Measurements from ENCODE around the gene GSTO2.

Gene GSTO2

DNA sequence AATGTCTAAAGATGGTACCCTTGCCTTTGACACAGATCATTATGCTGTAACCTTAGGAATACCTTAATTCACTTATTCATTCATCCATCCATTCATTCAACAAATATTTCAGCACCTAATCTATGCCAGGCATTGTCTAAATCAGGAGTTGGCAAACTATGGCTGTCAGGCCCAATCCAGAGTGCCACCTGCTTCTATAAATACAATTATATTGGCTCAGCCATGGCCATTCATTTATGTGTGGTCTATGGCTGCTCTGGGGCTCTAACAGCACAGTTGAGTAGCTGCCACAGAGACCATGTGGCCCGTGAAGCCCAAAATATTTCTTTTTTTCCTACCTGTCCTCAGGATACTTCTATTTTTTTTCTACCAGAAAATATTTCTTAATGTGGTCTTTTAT lies 75.2 kb downstream of the GSTO2 start:
- no peak for DNase-seq

DNA sequence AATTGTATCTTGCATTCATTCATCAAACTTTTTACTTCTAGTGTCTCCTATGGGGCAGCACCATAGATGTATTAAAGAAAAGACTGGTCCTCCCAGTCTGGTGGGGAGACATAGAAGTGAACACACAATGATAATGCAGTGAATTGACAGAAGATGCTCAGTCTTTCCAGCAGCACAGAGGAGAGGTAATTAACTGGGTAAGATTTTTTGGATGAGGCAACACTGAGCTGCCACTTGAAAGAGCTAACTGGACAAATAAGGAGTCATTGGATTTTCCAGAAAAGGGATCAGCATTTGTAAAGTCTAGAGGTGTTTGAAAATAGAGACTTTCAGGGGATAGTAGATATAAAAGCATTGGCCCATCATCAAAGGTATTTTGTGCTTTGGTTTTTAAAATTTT lies 76.5 kb downstream of the GSTO2 start:
- DNase-seq, result no peak

DNA sequence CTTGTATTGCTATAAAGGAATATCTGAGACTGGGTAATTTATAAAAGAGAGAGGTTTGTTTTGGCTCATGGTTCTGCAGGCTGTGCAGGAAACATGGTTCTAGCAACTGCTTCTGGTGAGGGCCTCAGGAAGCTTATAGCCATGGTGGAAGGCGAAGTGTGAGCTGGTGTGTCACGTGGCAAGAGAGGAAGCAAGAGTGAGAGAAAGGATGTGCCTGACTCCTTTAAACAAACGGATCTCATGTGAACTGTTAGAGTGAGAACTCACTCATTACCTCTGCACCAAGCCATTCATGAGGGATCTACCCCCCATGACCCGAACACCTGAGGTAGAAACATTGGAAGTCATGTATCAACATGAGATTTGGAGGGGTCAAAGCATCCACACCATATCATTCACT lies 77.0 kb downstream of the GSTO2 start:
- DNase-seq, result no peak

DNA sequence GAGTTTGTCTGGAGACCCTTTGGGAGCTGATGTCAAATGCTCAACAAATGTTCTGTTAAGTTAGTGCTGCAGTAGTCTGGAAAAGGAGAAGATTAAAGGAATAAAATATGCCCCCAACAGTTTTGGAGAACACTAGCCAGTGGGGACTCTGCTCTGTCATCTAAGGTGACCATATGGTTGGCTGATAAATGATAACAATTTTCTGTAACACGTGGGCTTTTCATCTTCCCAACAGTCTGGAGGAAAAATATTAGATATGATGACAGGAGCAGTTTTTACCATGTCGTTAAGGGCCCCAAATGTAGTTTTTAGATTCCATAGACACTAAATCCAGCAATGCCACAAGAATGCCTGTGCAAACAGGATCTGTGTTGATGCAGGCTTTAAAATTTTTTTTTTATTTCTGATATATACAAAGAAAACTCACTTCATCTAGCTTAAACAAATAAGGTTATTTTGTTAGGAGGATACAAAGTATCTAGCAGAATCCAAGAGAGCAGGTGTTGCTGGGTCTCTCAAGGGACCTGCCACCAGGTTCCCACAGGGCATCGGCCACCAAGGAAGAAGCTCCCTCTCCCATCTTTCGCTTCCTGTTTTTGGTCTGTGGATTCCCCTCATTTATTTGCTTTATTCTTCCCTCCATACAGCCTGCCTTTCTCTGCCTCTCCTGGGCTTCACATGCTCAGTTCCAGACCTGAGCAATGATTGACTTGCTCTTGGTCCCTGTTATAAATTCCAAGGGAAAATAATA lies 78.5 kb downstream of the GSTO2 start:
- DNase-seq, result no peak

DNA sequence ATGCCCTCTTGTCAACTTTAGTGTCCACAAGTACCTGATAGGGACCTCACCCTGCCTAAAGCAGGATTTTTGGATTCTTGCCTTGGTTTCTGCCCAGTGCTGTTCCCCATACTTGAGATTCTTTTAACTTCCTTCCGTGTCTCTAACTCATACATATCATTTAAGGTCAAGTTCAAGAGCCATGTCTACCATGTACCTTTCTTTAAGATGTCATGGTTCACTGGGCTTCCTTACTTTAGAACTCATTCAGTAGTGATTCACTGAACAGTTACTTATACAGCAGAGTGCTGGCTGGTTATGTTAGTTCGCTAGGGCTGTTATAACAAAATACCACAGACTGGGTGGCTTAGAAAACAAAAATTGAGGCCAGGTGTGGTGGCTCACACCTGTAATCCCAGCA lies 79.6 kb downstream of the GSTO2 start:
- no peak for DNase-seq

DNA sequence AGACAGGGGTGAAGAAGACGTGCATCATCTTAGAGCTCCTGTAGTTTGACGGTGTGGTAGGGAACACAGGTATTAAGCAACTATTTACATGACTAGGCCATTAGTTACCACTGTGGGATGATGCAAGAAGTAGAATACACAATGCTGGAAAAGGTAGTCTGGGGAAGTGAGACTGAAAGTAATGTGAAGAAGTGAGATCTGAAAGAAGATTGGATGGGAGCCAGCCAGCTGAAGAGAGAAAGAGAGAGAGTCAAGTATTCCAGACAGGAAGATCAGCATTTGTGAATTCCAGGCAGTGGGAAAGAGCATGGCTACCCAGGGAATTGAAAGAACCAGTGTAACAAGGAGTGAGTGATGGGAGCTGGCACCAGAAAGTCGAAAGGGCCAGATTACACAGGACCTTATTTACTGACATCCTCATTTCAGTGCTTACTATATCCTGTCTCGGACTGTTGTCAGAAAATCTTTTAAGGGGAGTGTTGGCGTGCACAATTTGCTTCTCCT lies 80.7 kb downstream of the GSTO2 start:
- peak; percentile 50 for DNase-seq

DNA sequence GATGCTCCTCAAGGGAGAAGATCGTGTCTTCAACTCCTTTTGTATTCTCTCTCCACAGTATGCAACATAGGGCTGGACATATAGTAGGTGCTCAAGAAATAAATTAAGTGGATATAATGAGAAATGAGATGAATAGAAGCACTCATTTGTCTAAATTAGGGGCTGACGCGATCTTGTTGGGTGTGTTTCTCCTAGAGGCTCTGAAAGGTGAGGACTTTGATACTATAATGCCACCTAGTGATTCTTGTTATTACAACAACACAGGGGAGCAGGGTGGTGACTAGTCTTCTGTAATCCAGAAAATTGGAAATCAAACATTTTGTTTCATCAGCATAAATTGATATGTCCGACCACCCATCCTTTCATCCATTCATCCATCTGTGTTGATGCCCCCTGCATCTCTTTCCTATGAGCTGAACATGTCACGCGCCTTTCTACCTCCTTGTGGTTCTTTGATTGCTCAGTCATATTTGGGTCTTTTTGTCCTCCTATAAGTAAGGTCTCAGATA lies 81.2 kb downstream of the GSTO2 start:
- peak; percentile 90 for DNase-seq

DNA sequence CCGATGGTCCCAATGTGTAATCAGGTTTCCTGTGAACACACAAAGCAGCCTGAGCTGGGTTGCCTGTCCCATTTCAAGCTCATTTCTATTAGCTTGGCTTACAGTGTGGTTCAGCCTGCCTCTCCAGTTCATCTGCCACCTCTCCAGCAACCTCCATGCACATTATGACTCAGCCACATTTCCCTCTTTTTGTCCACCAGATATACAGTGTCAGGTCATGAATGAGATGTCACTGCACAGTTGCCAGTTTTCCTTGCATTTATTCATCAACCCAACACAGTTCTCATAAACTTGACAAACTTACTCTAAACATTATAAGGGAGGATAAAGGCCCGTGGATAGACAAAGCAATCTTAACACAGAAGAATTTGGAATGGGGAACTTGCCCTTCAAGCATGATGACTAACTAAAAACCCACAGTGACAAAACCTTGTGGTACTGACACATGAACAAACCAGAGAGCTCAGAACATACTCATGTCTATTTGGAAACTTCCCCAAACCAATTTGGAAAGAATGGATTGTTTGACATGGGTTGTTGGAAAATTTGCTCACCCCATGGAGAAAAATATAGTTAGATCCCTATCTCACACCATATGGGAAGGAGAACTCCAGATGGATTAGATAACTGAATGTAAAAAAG lies 82.2 kb downstream of the GSTO2 start:
- peak; percentile 85 for DNase-seq

DNA sequence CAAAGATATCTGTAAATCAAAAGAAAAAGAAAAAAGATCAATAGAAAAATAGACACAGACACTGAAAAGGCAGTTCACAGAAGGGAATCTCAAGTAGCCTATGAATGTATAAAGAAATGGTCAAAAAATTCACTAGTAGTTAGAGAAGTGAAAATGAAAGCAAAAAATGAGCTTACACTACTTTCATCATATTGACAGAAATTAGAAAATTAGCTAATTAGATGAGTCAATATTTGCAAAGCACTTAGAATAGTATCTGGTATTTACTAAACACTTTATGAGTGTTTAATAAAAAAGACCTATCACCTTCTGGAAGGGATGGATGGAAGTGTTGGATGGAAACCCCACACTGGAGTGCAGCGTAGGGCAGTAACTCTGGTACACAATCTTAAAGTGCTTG lies 82.9 kb downstream of the GSTO2 start:
- DNase-seq, result no peak

DNA sequence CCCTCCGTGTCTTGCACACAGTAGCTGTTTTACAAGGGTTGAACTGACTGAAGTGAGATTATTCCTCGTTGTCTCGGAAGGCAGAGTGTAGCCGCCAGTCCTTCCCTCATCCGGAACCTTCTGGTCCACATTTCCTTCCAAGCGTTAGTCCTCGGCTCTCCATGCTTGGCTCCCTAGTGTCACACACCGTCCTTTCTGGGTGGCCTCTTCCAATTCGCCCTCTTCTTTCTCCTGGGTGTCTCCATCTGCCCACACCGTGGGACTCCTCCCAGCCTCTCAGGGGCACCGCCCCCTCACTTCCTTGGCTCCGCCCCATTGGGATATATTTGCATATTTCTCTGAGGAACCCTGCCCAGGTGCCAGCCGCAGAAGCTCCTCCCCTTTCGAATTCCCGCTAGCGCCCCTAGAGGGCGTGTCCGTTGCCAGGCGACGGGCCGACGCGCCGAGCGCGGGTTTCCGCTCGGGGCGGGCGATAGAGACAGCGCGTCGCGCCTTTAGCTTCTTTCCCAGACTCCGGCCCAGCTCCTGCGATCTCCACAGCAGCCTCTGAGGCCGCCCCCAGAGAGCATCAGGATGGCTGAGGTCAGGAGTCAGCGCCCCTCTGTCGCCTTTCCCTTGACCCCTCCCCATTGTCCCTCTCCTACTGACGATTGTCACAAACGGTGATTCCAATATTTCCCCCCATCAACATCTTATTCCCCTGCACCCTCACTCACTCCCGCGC lies 84.5 kb downstream of the GSTO2 start, which contains the start of gene CFAP58:
CFAP58 (plus strand) TSS at position 509 of the 724 bp plus-strand sequence; CDS start at position 574, 65 bp downstream.
- DNase-seq, result peak; percentile 97

Data from hematopoietic multipotent progenitor cell treated with erythropoietin and hydrocortisone succinate and interleukin-3 and kit ligand, for 4 days (in vitro differentiated cells).